B cell (primary cell): Measurements from ENCODE around the gene ERP27.

ENCODE experiments used
- CTCF ChIP-seq: fragments of 200-600 bp; IDR thresholded peaks from one replicate; pipeline ENCODE4 v1.8.0; 2022; ENCODE audit warnings: antibody characterized with exemption, mild to moderate bottlenecking
- EZH2 ChIP-seq: IDR thresholded peaks from 2 replicates; pipeline ENCODE4 v1.6.1; 2012; ENCODE audit warnings: borderline replicate concordance, low read depth, mild to moderate bottlenecking, moderate library complexity, low read length; ENCODE audit not compliant: insufficient read depth, poor library complexity, severe bottlenecking

- TF ChIP-seq CTCF (no peak), EZH2 (no peak)
These were observed 30.1 kb upstream of the ERP27 start for GRCh38 chr12:14968478-14968877.
